Pancreas (tissue), 10 donors: ENCODE results near the gene LPO. TPM values are rescaled to one million over a fixed set of nuclear protein-coding genes. Genes with fewer than 3 reads are reported as not detected.
A peak's percentile ranks its signal among the peaks of the same experiment; 100 is the strongest.

Source experiments
- ATAC-seq, 4 donors: fragments of 200-7000 bp; cut with Tn5 transposase; one replicate each; pipeline versions ENCODE4 v1.8.0 to v1.9.1; 2020; ENCODE audit warnings: mild to moderate bottlenecking in 4 of 4, moderate library complexity in 4 of 4
- DNase-seq, 6 donors: peaks; one replicate each; pipeline ENCODE4 v3.0.0-alpha.2; 2020
- FAIRE-seq: peaks from 2 replicates; lab custom pipeline; 2012; peaks lifted over from hg19 to GRCh38; lab: Jason Lieb, UNC
- H3K27ac ChIP-seq, 4 donors: fragments of 200-600 bp; sonication (generic); 1 replicate in 3 of 4; 2 replicates in 1 of 4; pipeline versions ENCODE4 v1.5.0 to v1.8.0; 2020
- H3K27me3 ChIP-seq, 4 donors: fragments of 200-600 bp; one replicate each; pipeline ENCODE4 v1.8.0; 2021
- H3K36me3 ChIP-seq, 3 donors: fragments of 200-600 bp; sonication (generic) in 1 of 3; one replicate each; pipeline versions ENCODE4 v1.5.0 to v1.8.0; 2020 to 2021
- H3K4me1 ChIP-seq, 3 donors: fragments of 200-600 bp; one replicate each; pipeline ENCODE4 v1.8.0; 2021
- H3K4me3 ChIP-seq, 4 donors: fragments of 200-600 bp; sonication (generic) in 2 of 4; one replicate each; pipeline versions ENCODE4 v1.5.0 to v1.8.0; 2020 to 2021
- H3K9me3 ChIP-seq, 4 donors: fragments of 200-600 bp; one replicate each; pipeline ENCODE4 v1.8.0; 2021
- WGBS, 2 donors: extraction: QIAGEN DNeasy Blood & Tissue Kit; methylation state at CpG; one replicate each; pipeline ENCODE4 v1.1.7; 2013; 5-methylcytosine and 5-hydroxymethylcytosine counted together
- intact Hi-C, 3 donors: fragments of 100-400 bp; cut with DNase I; formaldehyde crosslinking; loops; one replicate each; pipeline versions ENCODE4 v1.11.1 to v1.14.2; 2022
- polyA plus RNA-seq, 2 donors: library from polyadenylated mRNA; stranded (reverse); fragments of 200-250 nt; gene quantifications; one replicate each; pipeline ENCODE4 v1.2.3, GENCODE V29; 2013
- total RNA-seq, 6 donors: library from RNA; stranded (reverse); fragmentation: NEBNext Ultra II Directional in 4 of 6; extraction: Animal tissue kit (Norgen Biotek cat#: 25700) in 4 of 6; gene quantifications; one replicate each; pipeline versions ENCODE4 v1.2.1 to v1.2.4, GENCODE V29; 2021 to 2023
- TF ChIP-seq, protein P1 (sequence below), 4 donors: fragments of 200-600 bp; sonication (generic) in 3 of 4; IDR thresholded peaks; one replicate each; pipeline versions ENCODE4 v1.5.0 to v1.8.0; 2021; ENCODE audit warnings: antibody characterized with exemption in 4 of 4
- donor health status: healthy with polysubstance abuse.
- donor health status: DM: no; HTN: no; CAD: no; lungs with moderate emphysema.
- donor health status: DM: no; HTN: no; CAD: no.
- donor health status: control.
- donor health status: control.
- donor health status: Bipolar disorder and iron deficiency.
- donor health status: DM: yes; HTN: yes; CAD: no.
- donor health status: DM: no; HTN: no; CAD: no.
- donor health status: DM: no; HTN: no; CAD: no.
- donor health status: DM: yes; HTN: yes; CAD: no.

Gene LPO
- total and polyA plus RNA-seq, 8 donors: 0.08 to 0.23 TPM; not detected in 6

DNA sequence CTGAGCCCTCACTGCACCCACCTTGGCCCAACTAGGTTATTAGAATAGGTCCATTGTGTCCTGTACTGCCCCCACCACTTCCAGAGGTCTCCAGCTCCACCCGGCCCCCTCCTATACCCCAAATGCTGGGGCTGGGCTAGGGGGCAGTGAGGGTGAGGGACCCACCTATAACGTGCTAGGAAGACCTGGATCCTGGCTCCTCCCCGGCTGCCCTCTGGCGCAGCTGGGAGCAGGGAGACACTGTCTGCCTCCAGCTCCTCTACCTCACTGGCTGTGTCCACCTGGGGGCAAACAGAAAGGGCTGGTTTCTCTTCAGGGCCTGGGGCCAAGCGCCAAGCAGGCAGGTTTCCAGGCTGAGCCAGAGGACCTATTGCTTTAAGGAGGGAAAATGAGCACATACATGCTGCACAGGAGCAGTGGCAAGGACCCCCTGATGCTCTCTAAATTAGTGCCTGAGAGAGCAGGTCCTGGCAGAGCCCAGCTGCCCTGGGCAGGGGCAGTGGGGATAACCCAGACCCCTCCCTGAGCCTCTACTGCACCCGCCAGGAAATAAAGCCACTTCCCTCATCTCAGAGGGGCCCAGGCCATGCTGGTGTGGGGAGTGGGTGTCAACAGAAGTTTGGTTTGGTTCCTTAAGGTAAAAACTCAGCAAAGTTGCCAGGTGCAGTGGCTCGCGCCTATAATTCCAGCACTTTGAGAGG, 78.0 kb downstream of the LPO start:
- no peak overlapping the region for H3K4me3 ChIP-seq
- DNase-seq (peak in 4 of 6 donors; percentile 0 to 52 (median 26)), ATAC-seq (no peak), FAIRE-seq (no peak)
- no peaks in the 10 kb centered on the region for H3K27me3 ChIP-seq
- WGBS, 2 donors: 78 to 98% methylated on average over 8 of the region's 8 CpGs
- intact Hi-C loops: no loop called here
- H3K36me3 ChIP-seq: no peaks in the 10 kb centered on the region
- no peaks in the 10 kb centered on the region for H3K4me1 ChIP-seq
- TF ChIP-seq, protein P1, sequence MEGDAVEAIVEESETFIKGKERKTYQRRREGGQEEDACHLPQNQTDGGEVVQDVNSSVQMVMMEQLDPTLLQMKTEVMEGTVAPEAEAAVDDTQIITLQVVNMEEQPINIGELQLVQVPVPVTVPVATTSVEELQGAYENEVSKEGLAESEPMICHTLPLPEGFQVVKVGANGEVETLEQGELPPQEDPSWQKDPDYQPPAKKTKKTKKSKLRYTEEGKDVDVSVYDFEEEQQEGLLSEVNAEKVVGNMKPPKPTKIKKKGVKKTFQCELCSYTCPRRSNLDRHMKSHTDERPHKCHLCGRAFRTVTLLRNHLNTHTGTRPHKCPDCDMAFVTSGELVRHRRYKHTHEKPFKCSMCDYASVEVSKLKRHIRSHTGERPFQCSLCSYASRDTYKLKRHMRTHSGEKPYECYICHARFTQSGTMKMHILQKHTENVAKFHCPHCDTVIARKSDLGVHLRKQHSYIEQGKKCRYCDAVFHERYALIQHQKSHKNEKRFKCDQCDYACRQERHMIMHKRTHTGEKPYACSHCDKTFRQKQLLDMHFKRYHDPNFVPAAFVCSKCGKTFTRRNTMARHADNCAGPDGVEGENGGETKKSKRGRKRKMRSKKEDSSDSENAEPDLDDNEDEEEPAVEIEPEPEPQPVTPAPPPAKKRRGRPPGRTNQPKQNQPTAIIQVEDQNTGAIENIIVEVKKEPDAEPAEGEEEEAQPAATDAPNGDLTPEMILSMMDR (IDR thresholded peaks at IDR 0.05): no peak
- H3K27ac ChIP-seq: no peak overlapping the region
- no peaks in the 10 kb centered on the region for H3K9me3 ChIP-seq

DNA sequence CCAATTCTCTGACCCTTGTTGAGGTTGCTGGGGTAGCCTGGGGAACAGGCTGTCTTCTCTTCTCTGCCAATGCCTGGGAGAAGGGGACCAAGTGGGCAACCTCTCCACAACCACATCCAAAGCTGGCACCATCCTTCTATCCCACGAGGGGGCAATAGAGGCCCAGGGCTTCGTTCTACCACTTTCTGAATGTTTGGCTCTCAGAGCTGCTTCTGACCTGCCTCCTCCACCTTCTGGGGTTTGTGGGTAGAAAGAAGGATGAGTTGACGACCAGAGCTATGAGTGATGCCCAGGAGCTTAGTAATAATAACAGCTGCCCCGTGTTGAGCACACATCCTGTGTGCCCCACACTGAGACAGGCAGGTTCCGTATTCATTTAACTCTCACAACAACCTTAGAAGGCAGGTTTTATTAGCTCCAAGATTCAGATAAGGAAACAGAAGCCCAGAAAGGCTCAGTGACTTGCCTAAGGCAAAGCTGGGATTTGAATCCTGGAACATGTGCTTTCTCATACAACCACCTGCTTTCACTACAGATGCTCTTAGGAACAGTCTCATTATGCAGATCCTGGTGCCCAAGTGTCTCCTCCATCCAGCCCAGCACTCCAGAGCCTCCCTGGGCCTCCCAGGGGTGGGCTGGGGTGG, 79.2 kb downstream of the LPO start:
- Histone ChIP-seq H3K36me3 (no peaks in the 10 kb centered on the region), H3K27me3 (no peaks in the 10 kb centered on the region), H3K4me3 (no peak overlapping the region), H3K4me1 (no peaks in the 10 kb centered on the region), H3K27ac (no peak overlapping the region), H3K9me3 (no peaks in the 10 kb centered on the region)
- ATAC-seq (peak; percentile 61 to 97 (median 88)), FAIRE-seq (no peak), DNase-seq (peak in 5 of 6 donors; percentile 14 to 56 (median 30))
- TF ChIP-seq, protein P1 (IDR thresholded peaks at IDR 0.05): peak in 3 of 4 donors; percentile 45 to 56 (median 53)
- intact Hi-C loops: no loop called here
- WGBS, 2 donors: 26 to 29% methylated on average over 5 of the region's 5 CpGs

DNA sequence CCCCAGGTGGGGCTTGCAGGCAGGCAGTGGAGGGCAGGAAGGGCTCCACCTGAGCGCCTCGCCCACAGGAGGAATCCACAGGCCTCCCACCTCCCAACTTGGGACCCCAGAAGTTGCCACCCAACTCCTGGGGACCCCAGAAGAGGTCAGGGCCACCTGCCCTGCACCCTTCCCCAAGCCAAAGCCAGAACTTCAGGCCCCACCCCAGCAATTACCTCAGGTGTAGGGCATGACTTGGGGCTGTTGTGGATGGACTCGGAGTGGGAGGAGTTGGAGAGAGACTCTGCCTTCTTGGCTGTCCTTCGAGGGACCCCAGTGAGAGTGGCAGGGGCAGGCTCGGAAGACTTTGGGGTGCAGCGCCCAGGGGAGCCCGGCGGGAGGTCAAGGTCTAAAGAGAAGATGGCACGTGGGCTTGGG, 79.7 kb downstream of the LPO start:
- Histone ChIP-seq H3K4me1 (no peaks in the 10 kb centered on the region), H3K27me3 (no peaks in the 10 kb centered on the region), H3K27ac (no peak overlapping the region), H3K36me3 (no peaks in the 10 kb centered on the region), H3K9me3 (no peaks in the 10 kb centered on the region), H3K4me3 (no peak overlapping the region)
- intact Hi-C loops: no loop called here
- 86 to 93% methylated on average over 9 of the region's 9 CpGs for WGBS, 2 donors
- peak in 1 of 4 donors; percentile 7 for ATAC-seq
- peak in 2 of 6 donors; percentile 42 to 43 for DNase-seq
- FAIRE-seq: no peak
- TF ChIP-seq, protein P1 (IDR thresholded peaks at IDR 0.05): no peak

Other genes starting within 250 kb of the LPO start
- gene SRSF1, start 231.3 kb upstream of the LPO start, total RNA-seq: 10 to 100 TPM; 37.5 to 95.2 (median 77.0) TPM
- 10 to 100 TPM; 39.8 to 58.8 TPM for gene SRSF1, start 231.3 kb upstream of the LPO start, polyA plus RNA-seq
- 10 to 100 TPM; 10.7 to 17.9 (median 12.5) TPM for gene DYNLL2, start 155.2 kb upstream of the LPO start, total RNA-seq
- 10 to 100 TPM; 13.8 to 20.5 TPM for gene DYNLL2, start 155.2 kb upstream of the LPO start, polyA plus RNA-seq
- gene OR4D1, start 90.2 kb upstream of the LPO start, total RNA-seq: not detected
- not detected for gene OR4D1, start 90.2 kb upstream of the LPO start, polyA plus RNA-seq
- gene OR4D2, start 71.6 kb upstream of the LPO start, total RNA-seq: not detected
- gene OR4D2, start 71.6 kb upstream of the LPO start, polyA plus RNA-seq: not detected
- gene EPX, start 45.9 kb upstream of the LPO start, total RNA-seq: not detected
- not detected for gene EPX, start 45.9 kb upstream of the LPO start, polyA plus RNA-seq
- gene MKS1, start 19.3 kb upstream of the LPO start, total RNA-seq: 10 to 100 TPM in 2 of 6 donors, 1 to 10 TPM in 4; 5.8 to 16.0 (median 7.3) TPM
- 10 to 100 TPM; 12.7 to 16.1 TPM for gene MKS1, start 19.3 kb upstream of the LPO start, polyA plus RNA-seq
- gene MPO, start 42.4 kb downstream of the LPO start, total RNA-seq: under 1 TPM; 0.03 to 0.28 (median 0.09) TPM
- under 1 TPM in 1 of 2 donors, not detected in 1; 0.19 TPM for gene MPO, start 42.4 kb downstream of the LPO start, polyA plus RNA-seq
- 10 to 100 TPM in 4 of 6 donors, 1 to 10 TPM in 2; 7.0 to 19.6 (median 12.9) TPM for gene TSPOAP1, start 90.2 kb downstream of the LPO start, total RNA-seq
- 10 to 100 TPM; 56.7 to 90.2 TPM for gene TSPOAP1, start 90.2 kb downstream of the LPO start, polyA plus RNA-seq
- 10 to 100 TPM; 14.1 to 43.7 (median 26.5) TPM for gene SUPT4H1, start 113.6 kb downstream of the LPO start, total RNA-seq
- 10 to 100 TPM; 23.3 to 42.3 TPM for gene SUPT4H1, start 113.6 kb downstream of the LPO start, polyA plus RNA-seq
- gene RNF43, start 178.9 kb downstream of the LPO start, total RNA-seq: 10 to 100 TPM in 2 of 6 donors, 1 to 10 TPM in 4; 4.5 to 12.5 (median 6.2) TPM
- 1 to 10 TPM; 5.9 to 6.2 TPM for gene RNF43, start 178.9 kb downstream of the LPO start, polyA plus RNA-seq
- gene HSF5, start 249.8 kb downstream of the LPO start, total RNA-seq: under 1 TPM in 1 of 6 donors, not detected in 5; 0.04 TPM
- not detected for gene HSF5, start 249.8 kb downstream of the LPO start, polyA plus RNA-seq